OCI-LY7 (cell line): ENCODE measurements around the gene TSHZ3. TPM values are rescaled to one million over a fixed set of nuclear protein-coding genes. Genes with fewer than 3 reads are reported as not detected.

Experiments
- BruUV-seq: library from RNA; stranded (reverse); fragments of 400-500 nt; replicated peaks from 2 replicates; lab custom pipeline; 2021; lab: Mats Ljungman, UMichigan
- CTCF ChIA-PET: fragments of 300-600 bp; sonication (Branson Sonifier 250); formaldehyde crosslinking; loops from one replicate; lab custom pipeline; 2022; ENCODE audit warnings: antibody characterized with exemption; ENCODE audit not compliant: unreplicated experiment; lab: Charles Lee
- POLR2A ChIA-PET: fragments of 300-600 bp; sonication (Branson Sonifier 250); formaldehyde crosslinking; loops from one replicate; lab custom pipeline; 2022; ENCODE audit warnings: antibody characterized with exemption; lab: Charles Lee
- DNase-seq: peaks from one replicate; pipeline ENCODE4 v3.0.0-alpha.2; 2015; ENCODE audit warnings: low spot score
- H2AFZ ChIP-seq: fragments of 200-600 bp; sonication (generic), shearing (Covaris generic); 2 replicates; pipeline ENCODE4 v1.6.1; 2014; ENCODE audit warnings: mild to moderate bottlenecking, antibody characterized with exemption, low read length, moderate library complexity
- H3K27ac ChIP-seq: fragments of 200-600 bp; sonication (generic); 2 replicates; pipeline ENCODE4 v1.5.1; 2014; ENCODE audit warnings: mixed run types, low read depth, mild to moderate bottlenecking, moderate library complexity, low read length, inconsistent platforms; ENCODE audit not compliant: poor library complexity, severe bottlenecking
- H3K36me3 ChIP-seq: fragments of 200-600 bp; sonication (generic); 2 replicates; pipeline ENCODE4 v1.6.1; 2014; ENCODE audit warnings: mild to moderate bottlenecking, antibody characterized with exemption, low read length, moderate library complexity, mixed read lengths; ENCODE audit not compliant: insufficient read depth
- H3K4me1 ChIP-seq: fragments of 200-600 bp; sonication (generic); 2 replicates; pipeline ENCODE4 v1.5.1; 2014; ENCODE audit warnings: mild to moderate bottlenecking, low read length; ENCODE audit not compliant: insufficient read depth, poor library complexity, severe bottlenecking
- H3K4me2 ChIP-seq: fragments of 200-600 bp; sonication (generic); 2 replicates; pipeline ENCODE4 v1.6.1; 2014; ENCODE audit warnings: mild to moderate bottlenecking, low read length
- H3K4me3 ChIP-seq: fragments of 200-600 bp; sonication (generic); 2 replicates; pipeline ENCODE4 v1.5.1; 2014; ENCODE audit warnings: mild to moderate bottlenecking, low read depth, low read length; ENCODE audit not compliant: poor library complexity, severe bottlenecking
- H3K79me2 ChIP-seq: fragments of 200-600 bp; sonication (generic); 2 replicates; pipeline ENCODE4 v1.6.1; 2016; ENCODE audit warnings: low read depth, mild to moderate bottlenecking, low read length, moderate library complexity, mixed read lengths; ENCODE audit not compliant: insufficient read depth
- H3K9me2 ChIP-seq: fragments of 200-600 bp; sonication (generic); 2 replicates; pipeline ENCODE4 v1.6.1; 2016; ENCODE audit warnings: mild to moderate bottlenecking, low read length, mixed read lengths; ENCODE audit not compliant: insufficient read depth
- H3K9me3 ChIP-seq: fragments of 200-600 bp; sonication (generic); 2 replicates; pipeline ENCODE4 v1.6.1; 2014; ENCODE audit warnings: mild to moderate bottlenecking, mixed run types, low read length, mixed read lengths
- H4K20me1 ChIP-seq: fragments of 200-600 bp; sonication (generic); 2 replicates; pipeline ENCODE4 v1.6.1; 2014; ENCODE audit warnings: mild to moderate bottlenecking, antibody characterized with exemption, low read length, moderate library complexity, mixed read lengths; ENCODE audit not compliant: insufficient read depth
- EZH2phosphoT487 ChIP-seq: fragments of 200-600 bp; sonication (generic); IDR thresholded peaks from 2 replicates; pipeline ENCODE4 v1.6.1; 2018; ENCODE audit warnings: low read depth, borderline replicate concordance, mild to moderate bottlenecking, mixed run types, antibody characterized with exemption, low read length, moderate library complexity, mixed read lengths
- intact Hi-C: fragments of 100-400 bp; cut with micrococcal nuclease; formaldehyde crosslinking; loops from one replicate; pipeline ENCODE4 v1.10.0; 2022; ENCODE audit not compliant: unreplicated experiment
- total RNA-seq, 2 experiments: library from RNA; depleted of rRNA in 1 of 2; stranded (reverse); fragments of >200 nt in 1 of 2; shearing (Covaris generic) in 1 of 2; gene quantifications; 2 replicates each; pipeline ENCODE4 v1.2.3, GENCODE V29; 2014 to 2022
- TF ChIP-seq, protein P1 (sequence below): fragments of 200-600 bp; sonication (generic); conservative IDR thresholded peaks from 2 replicates; pipeline ENCODE4 v1.5.1; 2014; ENCODE audit warnings: mild to moderate bottlenecking, antibody characterized with exemption, low read length, moderate library complexity, mixed read lengths

The TSHZ3 gene
- total RNA-seq, 2 experiments from 2014 or later: not detected

DNA sequence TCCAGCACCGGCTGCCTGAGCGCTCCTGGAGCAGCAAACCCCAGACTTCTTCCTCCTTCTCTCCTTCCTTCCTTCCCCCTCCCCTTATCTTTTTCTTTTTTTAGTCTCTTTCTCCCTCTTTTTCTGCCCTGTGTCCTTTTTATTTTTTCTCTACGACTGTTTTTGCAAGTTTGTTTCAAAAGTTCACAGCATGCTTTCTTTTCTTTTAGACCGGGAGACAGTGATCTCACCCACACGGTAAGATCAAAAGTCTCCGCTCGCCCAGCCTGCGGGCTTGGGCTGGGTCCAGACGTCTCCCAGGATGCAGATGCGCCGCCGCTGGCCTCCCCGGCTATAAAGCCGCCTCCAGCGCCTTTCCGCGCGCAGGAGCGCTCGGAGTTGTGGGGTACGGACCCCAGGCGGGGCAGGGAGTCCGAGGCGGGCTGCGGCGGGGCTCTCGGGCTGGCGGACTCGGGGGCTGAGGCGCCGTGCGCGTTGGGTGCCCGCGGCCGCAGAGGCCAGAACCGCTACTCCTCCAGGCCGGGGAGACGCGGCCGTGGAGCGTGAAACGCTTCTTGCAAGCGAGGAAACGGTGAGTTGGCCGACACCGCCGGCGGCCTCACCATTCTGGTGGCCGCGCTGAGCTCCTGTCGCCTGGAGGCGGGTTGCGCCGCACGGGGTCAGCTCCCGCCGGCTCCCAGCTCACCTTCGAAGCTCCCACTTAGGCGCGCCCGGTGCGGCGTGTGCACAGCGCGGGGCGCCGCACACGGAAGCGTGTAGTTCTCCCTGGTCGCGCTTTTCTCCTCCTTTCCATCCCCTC lies 2.0 kb upstream of the TSHZ3 start:
- Histone ChIP-seq H3K4me2 (no peak overlapping the region), H3K4me3 (no peak overlapping the region), H4K20me1 (no peaks in the 10 kb centered on the region), H3K4me1 (no peaks in the 10 kb centered on the region), H3K9me3 (no peaks in the 10 kb centered on the region), H2AFZ (no peak overlapping the region), H3K36me3 (no peaks in the 10 kb centered on the region), H3K9me2 (no peaks in the 10 kb centered on the region), H3K79me2 (no peaks in the 10 kb centered on the region), H3K27ac (no peak overlapping the region)
- TF ChIP-seq EZH2phosphoT487: no peak
- TF ChIP-seq, protein P1, sequence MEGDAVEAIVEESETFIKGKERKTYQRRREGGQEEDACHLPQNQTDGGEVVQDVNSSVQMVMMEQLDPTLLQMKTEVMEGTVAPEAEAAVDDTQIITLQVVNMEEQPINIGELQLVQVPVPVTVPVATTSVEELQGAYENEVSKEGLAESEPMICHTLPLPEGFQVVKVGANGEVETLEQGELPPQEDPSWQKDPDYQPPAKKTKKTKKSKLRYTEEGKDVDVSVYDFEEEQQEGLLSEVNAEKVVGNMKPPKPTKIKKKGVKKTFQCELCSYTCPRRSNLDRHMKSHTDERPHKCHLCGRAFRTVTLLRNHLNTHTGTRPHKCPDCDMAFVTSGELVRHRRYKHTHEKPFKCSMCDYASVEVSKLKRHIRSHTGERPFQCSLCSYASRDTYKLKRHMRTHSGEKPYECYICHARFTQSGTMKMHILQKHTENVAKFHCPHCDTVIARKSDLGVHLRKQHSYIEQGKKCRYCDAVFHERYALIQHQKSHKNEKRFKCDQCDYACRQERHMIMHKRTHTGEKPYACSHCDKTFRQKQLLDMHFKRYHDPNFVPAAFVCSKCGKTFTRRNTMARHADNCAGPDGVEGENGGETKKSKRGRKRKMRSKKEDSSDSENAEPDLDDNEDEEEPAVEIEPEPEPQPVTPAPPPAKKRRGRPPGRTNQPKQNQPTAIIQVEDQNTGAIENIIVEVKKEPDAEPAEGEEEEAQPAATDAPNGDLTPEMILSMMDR: no peak
- BruUV-seq: no TSS peak
- no peak for DNase-seq
- intact Hi-C loops: no loop called here
- ChIA-PET CTCF (no interaction called here), POLR2A (no interaction called here)

DNA sequence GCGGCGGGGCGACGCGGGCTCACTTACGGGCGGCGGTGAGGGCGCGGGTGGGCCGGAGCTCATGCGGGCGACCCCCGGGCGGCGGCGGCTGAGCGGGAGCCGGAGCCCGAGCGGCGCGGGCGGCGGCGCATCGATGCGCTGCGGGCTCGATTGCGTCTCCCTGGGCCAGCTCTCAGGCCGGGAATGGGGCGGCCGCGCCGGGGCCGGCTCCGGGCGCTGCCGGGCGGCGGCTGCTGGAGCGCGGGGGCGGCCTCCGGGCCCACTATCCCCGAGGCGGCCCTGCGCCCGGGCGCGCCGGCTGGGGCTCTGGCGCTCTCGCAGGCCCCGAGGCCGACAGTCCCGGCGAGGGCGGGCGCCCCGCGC lies 1.4 kb upstream of the TSHZ3 start:
- intact Hi-C loops: no loop called here
- Histone ChIP-seq H2AFZ (no peak overlapping the region), H3K4me3 (no peak overlapping the region), H3K4me2 (no peak overlapping the region), H3K9me2 (no peaks in the 10 kb centered on the region), H3K4me1 (no peaks in the 10 kb centered on the region), H3K9me3 (no peaks in the 10 kb centered on the region), H3K79me2 (no peaks in the 10 kb centered on the region), H3K27ac (no peak overlapping the region), H3K36me3 (no peaks in the 10 kb centered on the region), H4K20me1 (no peaks in the 10 kb centered on the region)
- CTCF ChIA-PET: no interaction called here
- TF ChIP-seq, protein P1: no peak
- TF ChIP-seq EZH2phosphoT487: no peak
- BruUV-seq: no TSS peak
- POLR2A ChIA-PET: no interaction called here
- DNase-seq: no peak

DNA sequence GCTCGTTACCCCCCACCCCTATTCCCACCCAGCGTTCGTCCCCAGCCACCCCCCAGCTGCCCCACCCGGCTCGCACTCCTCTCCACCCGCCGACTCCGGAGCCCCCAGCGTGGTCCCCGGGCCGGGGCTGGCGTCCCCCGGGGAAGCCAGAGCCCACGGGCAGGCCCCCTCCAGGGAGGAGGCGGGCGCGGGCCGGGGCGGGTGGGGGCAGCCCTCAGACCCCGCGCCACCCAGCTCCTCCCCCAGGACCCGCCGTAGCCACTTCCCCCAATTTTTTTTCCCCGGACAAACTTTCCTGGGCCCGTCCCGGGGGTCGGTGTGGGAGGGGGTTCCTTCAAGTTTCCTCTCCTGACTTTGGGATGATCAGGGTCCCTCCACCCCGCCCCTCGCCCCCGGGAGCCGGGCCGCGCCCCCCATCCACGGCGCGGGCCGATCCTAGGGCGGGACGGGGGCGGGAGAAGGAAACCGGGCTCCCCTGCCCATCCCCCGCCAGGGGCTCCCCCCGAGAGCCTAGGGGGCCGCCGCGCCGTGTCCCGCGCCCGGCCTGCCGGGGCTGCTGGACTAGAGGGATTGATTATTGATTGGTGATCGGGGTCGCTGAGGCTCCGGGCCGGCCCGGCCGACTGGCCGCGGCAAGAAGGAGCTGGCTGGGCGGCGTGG lies 927 bp upstream of the TSHZ3 start:
- Histone ChIP-seq H3K4me1 (no peaks in the 10 kb centered on the region), H3K4me3 (no peak overlapping the region), H3K9me3 (no peaks in the 10 kb centered on the region), H3K79me2 (no peaks in the 10 kb centered on the region), H3K9me2 (no peaks in the 10 kb centered on the region), H2AFZ (no peak overlapping the region), H3K27ac (no peak overlapping the region), H3K36me3 (no peaks in the 10 kb centered on the region), H3K4me2 (no peak overlapping the region), H4K20me1 (no peaks in the 10 kb centered on the region)
- TF ChIP-seq EZH2phosphoT487: no peak
- TF ChIP-seq, protein P1: no peak
- ChIA-PET CTCF (no interaction called here), POLR2A (no interaction called here)
- no TSS peak for BruUV-seq
- intact Hi-C loops: no loop called here
- no peak for DNase-seq
